Measurements from ENCODE around the gene DYNLT4.
"Not testable (repeated sequence)": the region's sequence is repeated elsewhere in the genome, so short reads cannot be mapped to it uniquely, and the experiment has no call there.

Gene DYNLT4

GRCh38 chr1:44786841-44787426, 20.2 kb downstream of the DYNLT4 start:
- DNase-seq, result no peak

- DNase-seq, result no peak
Measured at GRCh38 chr1:44786138-44786840, 20.9 kb downstream of the DYNLT4 start.

- DNase-seq, result no peak
Measured at GRCh38 chr1:44785501-44786137, 21.5 kb downstream of the DYNLT4 start.

GRCh38 chr1:44785029-44785380, 22.1 kb downstream of the DYNLT4 start:
- DNase-seq, result no peak

GRCh38 chr1:44784094-44785028, 22.8 kb downstream of the DYNLT4 start:
- DNase-seq, result peak; percentile 37

GRCh38 chr1:44783697-44784093, 23.5 kb downstream of the DYNLT4 start:
- no peak for DNase-seq

GRCh38 chr1:44780583-44781121, 26.5 kb downstream of the DYNLT4 start:
- no peak for DNase-seq

GRCh38 chr1:44778705-44779576, 28.2 kb downstream of the DYNLT4 start:
- no peak for DNase-seq

- no peak for DNase-seq
Measured at GRCh38 chr1:44777969-44778635, 29.0 kb downstream of the DYNLT4 start.

GRCh38 chr1:44777547-44777946, 29.6 kb downstream of the DYNLT4 start:
- DNase-seq, result no peak

- DNase-seq, result no peak
Measured at GRCh38 chr1:44776730-44777068, 30.5 kb downstream of the DYNLT4 start.

GRCh38 chr1:44775930-44776729, 31.0 kb downstream of the DYNLT4 start:
- no peak for DNase-seq

GRCh38 chr1:44775078-44775929, 31.8 kb downstream of the DYNLT4 start, which contains the start of gene RPS8:
Gene RPS8, plus strand, starts transcription at chr1:44775540. Its CDS starts 57 bp downstream, at chr1:44775597.
- DNase-seq, result peak; percentile 87

GRCh38 chr1:44766421-44766820, 40.7 kb downstream of the DYNLT4 start:
- not testable (repeated sequence) for DNase-seq

- DNase-seq, result no peak
Measured at GRCh38 chr1:44760876-44761275, 46.3 kb downstream of the DYNLT4 start.

GRCh38 chr1:44759077-44759476, 48.1 kb downstream of the DYNLT4 start:
- no peak for DNase-seq

- no peak for DNase-seq
Measured at GRCh38 chr1:44757420-44757819, 49.7 kb downstream of the DYNLT4 start.
